Spleen (tissue), 11 donors: ENCODE data around the gene TSG101. TPM values are rescaled to one million over a fixed set of nuclear protein-coding genes. Genes with fewer than 3 reads are reported as not detected.

Experiments used
- DNase-seq: peaks from one replicate; pipeline ENCODE4 v3.0.0-alpha.2; 2020
- H3K27ac ChIP-seq, 8 donors: fragments of 200-600 bp; sonication (generic) in 7 of 8; 1 replicate in 4 of 8; 2 replicates in 4 of 8; pipeline versions ENCODE4 v1.5.0 to v1.8.0; 2016 to 2021; ENCODE audit warnings: inconsistent platforms in 4 of 8, mild to moderate bottlenecking in 4 of 8, moderate library complexity in 1 of 8
- H3K27me3 ChIP-seq, 7 donors: fragments of 200-600 bp; sonication (generic) in 6 of 7; replicated peaks in 1 of 7; 1 replicate in 4 of 7; 2 replicates in 3 of 7; pipeline versions ENCODE4 v1.5.0 to v1.8.0; 2016 to 2021; ENCODE audit warnings: inconsistent platforms in 3 of 7, mild to moderate bottlenecking in 1 of 7
- H3K36me3 ChIP-seq, 6 donors: fragments of 200-600 bp; sonication (generic) in 5 of 6; 1 replicate in 4 of 6; 2 replicates in 2 of 6; pipeline versions ENCODE4 v1.5.0 to v1.8.0; 2016 to 2021; ENCODE audit warnings: inconsistent platforms in 2 of 6
- H3K4me1 ChIP-seq, 6 donors: fragments of 200-600 bp; sonication (generic) in 5 of 6; 1 replicate in 3 of 6; 2 replicates in 3 of 6; pipeline versions ENCODE4 v1.5.0 to v1.8.0; 2016 to 2021; ENCODE audit warnings: inconsistent platforms in 3 of 6
- H3K4me3 ChIP-seq, 8 donors: fragments of 200-600 bp; sonication (generic) in 7 of 8; 1 replicate in 4 of 8; 2 replicates in 4 of 8; pipeline versions ENCODE4 v1.5.0 to v1.8.0; 2016 to 2021; ENCODE audit warnings: inconsistent platforms in 4 of 8, mild to moderate bottlenecking in 4 of 8, moderate library complexity in 2 of 8
- H3K9me3 ChIP-seq, 8 donors: fragments of 200-600 bp; sonication (generic) in 7 of 8; 1 replicate in 4 of 8; 2 replicates in 4 of 8; pipeline versions ENCODE4 v1.5.0 to v1.8.0; 2016 to 2021; ENCODE audit warnings: inconsistent platforms in 4 of 8
- CTCF ChIP-seq, 11 experiments: fragments of 200-600 bp in 7 of 11; fragments of 450-650 bp in 4 of 11; sonication (generic) in 4 of 11; IDR thresholded peaks in 8 of 11; conservative IDR thresholded peaks in 3 of 11; 1 replicate in 7 of 11; 2 replicates in 4 of 11; pipeline versions ENCODE4 v1.4.0 to v1.8.0; 2016 to 2021; ENCODE audit warnings: antibody characterized with exemption in 11 of 11, inconsistent platforms in 4 of 11, mild to moderate bottlenecking in 1 of 11
- POLR2A ChIP-seq, 3 donors: fragments of 450-650 bp; IDR thresholded peaks; one replicate each; pipeline ENCODE4 v1.5.1; 2017; ENCODE audit warnings: antibody characterized with exemption in 3 of 3, mild to moderate bottlenecking in 1 of 3
- POLR2AphosphoS5 ChIP-seq, 3 donors: sonication (generic); formaldehyde crosslinking; IDR thresholded peaks; one replicate each; pipeline ENCODE4 v1.5.1; 2017; ENCODE audit warnings: antibody characterized with exemption in 3 of 3
- WGBS, 5 donors: extraction: QIAGEN DNeasy Blood & Tissue Kit in 3 of 5; methylation state at CpG; one replicate each; pipeline versions ENCODE4 v1.1.5 to v1.1.7; 2013 to 2018; 5-methylcytosine and 5-hydroxymethylcytosine counted together
- intact Hi-C: fragments of 100-400 bp; cut with DNase I; formaldehyde crosslinking; loops from one replicate; pipeline ENCODE4 v1.15.0; 2023; ENCODE audit warnings: low total_unique reads
- polyA plus RNA-seq, 3 donors: library from polyadenylated mRNA; stranded (reverse); fragments of 200-250 nt; gene quantifications; one replicate each; pipeline ENCODE4 v1.2.1, GENCODE V29; 2013
- total RNA-seq, 7 donors: library from RNA; depleted of rRNA in 3 of 7; stranded (reverse); fragments of >200 nt in 3 of 7; fragmentation: NEBNext Ultra II Directional in 4 of 7; extraction: Animal tissue kit (Norgen Biotek cat#: 25700) in 4 of 7; gene quantifications; one replicate each; pipeline versions ENCODE4 v1.1.0 to v1.2.1, GENCODE V29; 2016 to 2021
- donor health status: healthy with polysubstance abuse.
- donor health status: DM: no; HTN: no; CAD: no; lungs with moderate emphysema.
- donor health status: DM: no; HTN: no; CAD: no.
- donor health status: Bipolar disorder and iron deficiency.
- donor health status: healthy.
- donor health status: DM: no; HTN: no; CAD: no.
- donor health status: DM: yes; HTN: yes; CAD: no.

TSG101 gene
- total and polyA plus RNA-seq, 10 donors = 25.4 to 95.1 (median 45.4) TPM

GRCh38 chr11:18536209-18536608 lies 9.5 kb upstream of the TSG101 start:
- WGBS, 5 donors = 80 to 90% (median 81%) methylated on average over 1 of the region's 1 CpG
- H3K36me3 ChIP-seq = peaks cover 0 to 85% (median 9%) of the 10 kb centered on the region in 6 donors
- H3K9me3 ChIP-seq = no peaks in the 10 kb centered on the region
- H3K4me1 ChIP-seq = peaks cover 0 to 4% (median 0%) of the 10 kb centered on the region in 6 donors
- no peak overlapping the region for H3K4me3 ChIP-seq
- DNase-seq = no peak
- no peaks in the 10 kb centered on the region for H3K27me3 ChIP-seq
- no peak overlapping the region for H3K27ac ChIP-seq
- TF ChIP-seq POLR2AphosphoS5 (IDR thresholded peaks at IDR 0.05) = no peak
- no peak for TF ChIP-seq POLR2A (IDR thresholded peaks at IDR 0.05)
- no peak for TF ChIP-seq CTCF (IDR thresholded peaks at IDR 0.05 in 8 of 11, conservative IDR thresholded peaks at IDR 0.05 in 3 of 11)
- intact Hi-C loops = no loop called here

GRCh38 chr11:18534245-18534644 lies 7.5 kb upstream of the TSG101 start:
- DNase-seq = no peak
- WGBS, 5 donors = 91 to 98% (median 94%) methylated on average over 1 of the region's 1 CpG
- H3K27ac ChIP-seq = no peak overlapping the region
- intact Hi-C loops = no loop called here
- no peak overlapping the region for H3K4me3 ChIP-seq
- H3K9me3 ChIP-seq = no peaks in the 10 kb centered on the region
- H3K36me3 ChIP-seq = peaks cover 0 to 91% (median 9%) of the 10 kb centered on the region in 6 donors
- TF ChIP-seq CTCF (IDR thresholded peaks at IDR 0.05 in 8 of 11, conservative IDR thresholded peaks at IDR 0.05 in 3 of 11) (no peak), POLR2A (IDR thresholded peaks at IDR 0.05) (no peak), POLR2AphosphoS5 (IDR thresholded peaks at IDR 0.05) (no peak)
- no peaks in the 10 kb centered on the region for H3K27me3 ChIP-seq
- H3K4me1 ChIP-seq = peaks cover 0 to 4% (median 0%) of the 10 kb centered on the region in 6 donors

GRCh38 chr11:18533365-18533764 lies 6.6 kb upstream of the TSG101 start:
- peaks cover 0 to 84% (median 9%) of the 10 kb centered on the region in 6 donors for H3K36me3 ChIP-seq
- no peak overlapping the region for H3K27ac ChIP-seq
- intact Hi-C loops = no loop called here
- WGBS, 5 donors = 87 to 99% (median 94%) methylated on average over 3 of the region's 3 CpGs
- no peak for TF ChIP-seq POLR2AphosphoS5 (IDR thresholded peaks at IDR 0.05)
- TF ChIP-seq POLR2A (IDR thresholded peaks at IDR 0.05) = no peak
- no peak for TF ChIP-seq CTCF (IDR thresholded peaks at IDR 0.05 in 8 of 11, conservative IDR thresholded peaks at IDR 0.05 in 3 of 11)
- no peaks in the 10 kb centered on the region for H3K9me3 ChIP-seq
- no peaks in the 10 kb centered on the region for H3K27me3 ChIP-seq
- peaks cover 0 to 4% (median 0%) of the 10 kb centered on the region in 6 donors for H3K4me1 ChIP-seq
- H3K4me3 ChIP-seq = no peak overlapping the region
- no peak for DNase-seq

GRCh38 chr11:18527512-18527911 lies 770 bp upstream of the TSG101 start:
- Histone ChIP-seq H3K4me1 (peaks cover 15 to 50% (median 39%) of the 10 kb centered on the region in 6 donors), H3K36me3 (peaks cover 0 to 53% (median 5%) of the 10 kb centered on the region in 6 donors), H3K9me3 (no peaks in the 10 kb centered on the region), H3K27me3 (no peaks in the 10 kb centered on the region), H3K4me3 (peak overlapping the region; percentile 49 to 86 (median 76)), H3K27ac (peak overlapping the region; percentile 81 to 99 (median 98))
- DNase-seq = no peak
- 47 to 54% (median 49%) methylated on average over 5 of the region's 5 CpGs for WGBS, 5 donors
- intact Hi-C loops = no loop called here
- TF ChIP-seq CTCF (IDR thresholded peaks at IDR 0.05 in 8 of 11, conservative IDR thresholded peaks at IDR 0.05 in 3 of 11) (no peak), POLR2A (IDR thresholded peaks at IDR 0.05) (no peak), POLR2AphosphoS5 (IDR thresholded peaks at IDR 0.05) (no peak)
